ENCODE data around the gene CARD11.

CARD11 gene

GRCh38 chr7:3020416-3020815 lies 23.3 kb downstream of the CARD11 start:
- DNase-seq (ENCODE audit: extremely low read depth, low read depth), result no peak

GRCh38 chr7:3019801-3020200 lies 23.9 kb downstream of the CARD11 start:
- TF ChIP-seq CTCF (IDR thresholded peaks at IDR 0.05; ENCODE audit: low read depth, low read length), result no peak

More at GRCh38 chr7:3020416-3020815, 23.3 kb downstream of the CARD11 start:
- TF ChIP-seq CTCF (IDR thresholded peaks at IDR 0.05; ENCODE audit: low read depth, low read length), result no peak

GRCh38 chr7:3013975-3014792 lies 29.5 kb downstream of the CARD11 start:
- TF ChIP-seq CTCF (IDR thresholded peaks at IDR 0.05; ENCODE audit: low read depth, low read length), result no peak
- no peak for DNase-seq (ENCODE audit: extremely low read depth, low read depth)

More at GRCh38 chr7:3019801-3020200, 23.9 kb downstream of the CARD11 start:
- no peak for DNase-seq (ENCODE audit: extremely low read depth, low read depth)

GRCh38 chr7:3011211-3011852 lies 32.3 kb downstream of the CARD11 start:
- no peak for TF ChIP-seq CTCF (IDR thresholded peaks at IDR 0.05; ENCODE audit: low read depth, low read length)
- DNase-seq (ENCODE audit: extremely low read depth, low read depth), result no peak

- no peak for TF ChIP-seq CTCF (IDR thresholded peaks at IDR 0.05; ENCODE audit: low read depth, low read length)
- no peak for DNase-seq (ENCODE audit: extremely low read depth, low read depth)
Observed at GRCh38 chr7:3010161-3010560, 33.5 kb downstream of the CARD11 start.

- DNase-seq (ENCODE audit: extremely low read depth, low read depth), result no peak
- no peak for TF ChIP-seq CTCF (IDR thresholded peaks at IDR 0.05; ENCODE audit: low read depth, low read length)
Observed at GRCh38 chr7:3009086-3009485, 34.6 kb downstream of the CARD11 start.

- DNase-seq (ENCODE audit: extremely low read depth, low read depth), result no peak
- TF ChIP-seq CTCF (IDR thresholded peaks at IDR 0.05; ENCODE audit: low read depth, low read length), result no peak
Observed at GRCh38 chr7:3008386-3008785, 35.3 kb downstream of the CARD11 start.

Data from AG09319 (cell line).